Dermis microvascular lymphatic vessel endothelial cell (primary cell): ENCODE data around the gene CDKN1A. TPM values are rescaled to one million over a fixed set of nuclear protein-coding genes. Genes with fewer than 3 reads are reported as not detected.

Source experiments
- DNase-seq, 2 donors: peaks; one replicate each; pipeline versions ENCODE4 v3.0.0 to v3.0.0-alpha.2; 2010; ENCODE audit warnings: low read depth in 2 of 2
- total RNA-seq: library from RNA; depleted of rRNA; stranded (reverse); fragments of >200 nt; gene quantifications from 2 replicates; pipeline ENCODE4 v1.2.1, GENCODE V29; 2014

Gene CDKN1A
- total RNA-seq, 1 donor from 2014 or later: 116 TPM

GRCh38 chr6:36655085-36655724, 23.3 kb upstream of the CDKN1A start:
- no peak for DNase-seq

- DNase-seq: no peak
Measured at GRCh38 chr6:36656441-36656840, 22.1 kb upstream of the CDKN1A start.

- no peak for DNase-seq
Measured at GRCh38 chr6:36657271-36657670, 21.2 kb upstream of the CDKN1A start.

GRCh38 chr6:36657942-36658544, 20.5 kb upstream of the CDKN1A start:
- no peak for DNase-seq

- DNase-seq: no peak
Measured at GRCh38 chr6:36659271-36659670, 19.2 kb upstream of the CDKN1A start.

- peak in 1 of 2 donors; percentile 37 for DNase-seq
Measured at GRCh38 chr6:36660771-36661471, 17.6 kb upstream of the CDKN1A start.

GRCh38 chr6:36662380-36662779, 16.1 kb upstream of the CDKN1A start:
- no peak for DNase-seq

- no peak for DNase-seq
Measured at GRCh38 chr6:36662827-36663256, 15.7 kb upstream of the CDKN1A start.

- DNase-seq: no peak
Measured at GRCh38 chr6:36663504-36664446, 14.7 kb upstream of the CDKN1A start.

- no peak for DNase-seq
Measured at GRCh38 chr6:36665180-36665579, 13.3 kb upstream of the CDKN1A start.

GRCh38 chr6:36666287-36666686, 12.2 kb upstream of the CDKN1A start:
- no peak for DNase-seq

- DNase-seq: peak in 1 of 2 donors; percentile 59
Measured at GRCh38 chr6:36666826-36667591, 11.5 kb upstream of the CDKN1A start.

- no peak for DNase-seq
Measured at GRCh38 chr6:36668591-36668990, 9.9 kb upstream of the CDKN1A start.

- DNase-seq: no peak
Measured at GRCh38 chr6:36669002-36669401, 9.5 kb upstream of the CDKN1A start.

GRCh38 chr6:36670271-36670670, 8.2 kb upstream of the CDKN1A start:
- no peak for DNase-seq

- no peak for DNase-seq
Measured at GRCh38 chr6:36671687-36672375, 6.7 kb upstream of the CDKN1A start.

GRCh38 chr6:36673882-36674281, 4.6 kb upstream of the CDKN1A start:
- DNase-seq: peak in 1 of 2 donors; percentile 50

- DNase-seq: no peak
Measured at GRCh38 chr6:36674942-36675341, 3.6 kb upstream of the CDKN1A start.

GRCh38 chr6:36676141-36677058, 2.1 kb upstream of the CDKN1A start:
- peak in 1 of 2 donors; percentile 62 for DNase-seq
